ENCODE data around the gene CXCR4.

The CXCR4 gene

DNA sequence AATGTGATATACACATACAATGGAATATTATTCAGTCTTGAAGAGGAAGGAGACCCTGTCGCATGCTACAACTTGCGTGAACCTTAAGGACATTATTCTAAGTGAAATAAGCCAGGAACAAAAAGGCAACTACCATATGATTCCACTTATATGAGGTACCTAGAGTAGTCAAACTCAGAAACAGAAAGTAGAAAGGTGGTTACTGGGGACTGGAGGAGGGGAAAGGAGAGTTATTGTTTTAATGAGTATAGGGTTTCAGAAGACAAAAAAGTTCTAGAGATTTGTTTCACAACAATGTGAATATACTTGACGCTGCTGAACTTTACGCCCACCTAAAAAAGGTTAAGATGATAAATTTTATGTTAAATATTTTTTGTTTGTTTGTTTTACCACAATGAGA lies 47.0 kb downstream of the CXCR4 start:
- no peak for DNase-seq

DNA sequence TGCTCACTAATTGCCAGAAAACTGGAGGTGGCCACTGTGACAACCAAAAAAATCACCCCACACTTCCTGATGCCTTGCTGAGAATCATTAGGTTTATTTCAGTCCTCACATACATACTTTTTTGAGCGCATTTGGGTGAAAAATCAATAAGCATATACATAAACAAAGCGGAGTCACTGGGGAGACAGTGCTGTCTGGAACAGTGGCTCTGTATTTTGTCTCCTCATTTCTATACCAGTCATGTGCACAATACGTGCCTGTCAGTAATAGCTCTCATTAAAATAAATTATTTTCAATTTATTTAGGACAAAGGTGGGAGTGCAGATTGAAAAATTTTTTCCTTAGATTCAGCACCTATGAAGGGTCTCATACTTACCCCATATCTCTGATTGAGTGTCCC lies 48.2 kb downstream of the CXCR4 start:
- DNase-seq: no peak

DNA sequence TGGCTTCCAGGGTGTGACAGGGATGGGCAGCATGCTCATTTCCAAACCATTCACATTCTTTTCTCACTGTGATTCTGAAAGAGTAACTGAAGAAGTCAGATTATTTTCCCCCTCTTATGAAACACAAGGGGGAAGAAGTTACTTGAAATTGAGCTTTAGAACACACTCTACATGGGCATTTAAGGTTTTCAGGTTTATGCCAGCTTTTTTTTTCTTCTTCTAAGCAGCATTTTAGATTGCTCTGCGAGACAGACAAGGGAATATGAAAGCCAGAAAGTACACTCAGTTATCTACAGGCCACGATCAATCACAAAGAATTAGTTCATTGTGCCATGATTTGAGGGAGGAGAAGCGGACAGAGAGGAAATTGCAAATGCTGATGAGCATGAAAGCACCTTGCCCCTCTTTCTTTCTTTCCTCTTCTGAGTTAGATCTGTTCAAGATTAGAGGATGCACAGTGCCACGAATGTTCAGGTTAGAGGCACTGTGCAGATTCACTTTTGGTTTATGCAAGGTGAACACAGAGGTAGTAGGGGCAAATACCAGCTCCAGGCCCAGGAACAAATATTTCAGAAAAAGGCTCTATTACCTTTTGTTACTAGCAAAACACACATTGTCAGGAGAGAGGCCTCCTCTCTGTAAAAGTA lies 49.2 kb downstream of the CXCR4 start:
- no peak for DNase-seq

- DNase-seq: no peak
Observed at GRCh38 chr2:136067897-136068580, 49.9 kb downstream of the CXCR4 start.

DNA sequence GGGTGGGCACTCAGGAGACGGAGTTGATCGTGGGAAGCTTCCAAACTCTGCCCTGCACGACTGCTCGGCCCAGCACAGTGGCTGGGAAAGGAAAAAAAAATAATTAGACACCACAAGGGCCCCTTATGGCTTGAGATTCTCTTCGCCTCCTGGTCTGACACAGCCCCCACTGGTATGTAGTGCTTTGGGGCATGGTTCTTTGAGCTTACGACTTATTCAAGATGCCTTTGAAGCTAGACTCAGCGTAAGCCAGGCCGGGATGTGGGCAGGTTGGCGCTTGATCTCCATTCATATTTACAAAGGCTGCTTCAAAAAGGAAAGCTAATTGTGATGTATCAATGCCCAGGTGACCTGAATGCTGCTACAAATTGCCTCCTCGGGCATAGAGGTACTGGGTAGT lies 50.5 kb downstream of the CXCR4 start:
- DNase-seq: no peak

DNA sequence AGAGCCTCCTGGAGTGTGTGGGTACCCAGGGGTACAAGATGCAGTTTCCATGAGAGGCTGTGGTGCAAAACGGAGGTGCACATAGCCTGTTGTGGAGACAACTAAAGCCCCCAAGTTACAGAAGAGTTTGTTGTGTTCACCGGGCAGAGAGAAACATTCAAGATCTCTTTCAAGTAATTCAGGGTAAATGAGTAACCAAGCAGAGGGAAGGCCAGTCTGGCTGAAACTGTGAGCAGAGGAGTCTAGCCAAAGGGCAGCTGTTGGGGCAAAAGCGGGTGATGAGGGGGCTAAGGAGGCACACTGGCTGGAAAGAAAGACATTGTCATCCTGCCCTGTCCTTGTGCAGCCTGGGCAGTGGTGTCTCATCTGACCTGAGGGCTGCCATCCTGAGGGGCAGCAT lies 52.0 kb downstream of the CXCR4 start:
- no peak for DNase-seq

DNA sequence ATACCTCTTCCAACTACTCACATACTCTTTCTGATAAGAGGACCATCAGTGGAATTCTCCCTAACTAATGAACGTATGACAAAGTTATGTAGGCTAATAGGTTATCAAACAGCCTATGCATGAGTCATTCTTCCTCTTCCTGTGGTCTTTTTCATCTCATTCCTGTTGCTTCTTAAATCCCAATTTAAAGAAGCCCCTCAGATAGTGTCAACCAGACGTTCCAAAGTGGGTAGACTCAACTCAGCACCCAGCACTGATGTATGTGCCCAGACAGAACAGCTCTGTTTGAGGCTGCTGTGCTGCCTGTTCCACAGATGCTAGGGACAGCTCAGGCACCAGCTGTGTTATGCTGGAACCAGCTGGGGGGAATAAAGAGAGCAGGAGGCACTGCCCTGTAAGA lies 52.6 kb downstream of the CXCR4 start:
- no peak for DNase-seq

Measured in suppressor macrophage treated with lipopolysaccharide for 4 hours (primary cell).